Measurements from ENCODE around the gene MAST4.

- TF ChIP-seq EZH2 (IDR thresholded peaks at IDR 0.05; ENCODE audit: insufficient read depth, poor library complexity, severe bottlenecking), result no peak
- TF ChIP-seq EZH2phosphoT487 (IDR thresholded peaks at IDR 0.05; ENCODE audit: insufficient read depth, low read depth), result no peak
Observed at GRCh38 chr5:66875315-66875714, 279.1 kb downstream of the MAST4 start.
